SK-N-SH (cell line): ENCODE measurements around the gene AVP. TPM values are rescaled to one million over a fixed set of nuclear protein-coding genes. Genes with fewer than 3 reads are reported as not detected.

Source experiments
- CTCF ChIA-PET: fragments of 300-600, 350-600 bp; formaldehyde crosslinking; extraction: SDS; loops from one replicate; lab custom pipeline; 2021; lab: Yijun Ruan, JAX
- POLR2A ChIA-PET: fragments of 350-600 bp; sonication (Branson Sonifier 250); formaldehyde crosslinking; extraction: SDS; loops from one replicate; lab custom pipeline; 2020; ENCODE audit warnings: antibody characterized with exemption, inconsistent platforms; lab: Yijun Ruan, JAX
- DNase-seq: peaks from one replicate; pipeline ENCODE4 v3.0.0; 2012
- H2AFZ ChIP-seq: fragments of 200-600 bp; sonication (generic); 2 replicates; pipeline ENCODE4 v1.8.1; 2016; ENCODE audit warnings: antibody characterized with exemption, mild to moderate bottlenecking, low read depth
- H3F3A ChIP-seq: fragments of 200-600 bp; sonication (generic); replicated peaks from 2 replicates; pipeline ENCODE3; 2016; ENCODE audit warnings: antibody characterized with exemption, mild to moderate bottlenecking; ENCODE audit not compliant: insufficient read depth
- H3K27ac ChIP-seq, 2 experiments: fragments of 200-500 bp in 1 of 2; fragments of 200-600 bp in 1 of 2; sonication (Bioruptor generic) in 1 of 2; sonication (generic), shearing (Covaris generic) in 1 of 2; 2 replicates each; pipeline versions ENCODE4 v1.5.1 to v1.6.1; 2014 to 2016; ENCODE audit warnings: low read depth in 2 of 2, inconsistent platforms in 1 of 2, low read length in 1 of 2, mild to moderate bottlenecking in 1 of 2, mixed read lengths in 1 of 2
- H3K27me3 ChIP-seq: fragments of 200-600 bp; sonication (generic), shearing (Covaris generic); 2 replicates; pipeline ENCODE4 v1.6.1; 2016; ENCODE audit warnings: mixed run types; ENCODE audit not compliant: insufficient read depth
- H3K36me3 ChIP-seq, 2 experiments: fragments of 200-500 bp in 1 of 2; fragments of 200-600 bp in 1 of 2; sonication (Bioruptor generic) in 1 of 2; sonication (generic) in 1 of 2; replicated peaks in 1 of 2; 2 replicates each; pipeline versions ENCODE3 to v1.5.1; 2014 to 2016; ENCODE audit warnings: low read length in 1 of 2, mild to moderate bottlenecking in 1 of 2; ENCODE audit not compliant: insufficient read depth in 2 of 2, control insufficient read depth in 1 of 2
- H3K4me1 ChIP-seq, 2 experiments: fragments of 200-500 bp in 1 of 2; fragments of 200-600 bp in 1 of 2; sonication (Bioruptor generic) in 1 of 2; sonication (generic), shearing (Covaris generic) in 1 of 2; 2 replicates each; pipeline versions ENCODE4 v1.5.1 to v1.6.1; 2014 to 2016; ENCODE audit warnings: low read depth in 1 of 2, low read length in 1 of 2, mixed run types in 1 of 2; ENCODE audit not compliant: insufficient read depth in 2 of 2, control insufficient read depth in 1 of 2
- H3K4me2 ChIP-seq: fragments of 200-600 bp; sonication (generic), shearing (Covaris generic); 2 replicates; pipeline ENCODE4 v1.6.1; 2017; ENCODE audit warnings: mixed run types
- H3K4me3 ChIP-seq, 2 experiments: fragments of 200-500 bp in 1 of 2; fragments of 200-600 bp in 1 of 2; sonication (Bioruptor generic) in 1 of 2; sonication (generic), shearing (Covaris generic) in 1 of 2; 2 replicates each; pipeline versions ENCODE4 v1.5.1 to v1.8.1; 2014 to 2016; ENCODE audit warnings: low read depth in 2 of 2, inconsistent platforms in 1 of 2, low read length in 1 of 2, mild to moderate bottlenecking in 1 of 2, mixed read lengths in 1 of 2, moderate library complexity in 1 of 2
- H3K79me2 ChIP-seq: fragments of 200-600 bp; sonication (generic); 2 replicates; pipeline ENCODE4 v1.8.1; 2017; ENCODE audit warnings: mild to moderate bottlenecking; ENCODE audit not compliant: insufficient read depth
- H3K9ac ChIP-seq: fragments of 200-600 bp; sonication (generic); 2 replicates; pipeline ENCODE4 v1.6.1; 2017; ENCODE audit warnings: mixed run types
- H3K9me2 ChIP-seq: fragments of 200-600 bp; sonication (generic); 2 replicates; pipeline ENCODE4 v1.6.1; 2017; ENCODE audit warnings: mixed run types
- H3K9me3 ChIP-seq: fragments of 200-600 bp; sonication (generic); 2 replicates; pipeline ENCODE4 v1.6.1; 2017; ENCODE audit warnings: mixed run types, mild to moderate bottlenecking, moderate library complexity
- H4K20me1 ChIP-seq: fragments of 200-600 bp; sonication (generic); 2 replicates; pipeline ENCODE4 v1.6.1; 2017; ENCODE audit warnings: mild to moderate bottlenecking, mixed run types; ENCODE audit not compliant: insufficient read depth
- CHD2 ChIP-seq: fragments of 150-350 bp; IDR thresholded peaks from 2 replicates; pipeline ENCODE4 v1.6.1; 2018; ENCODE audit warnings: low read length; ENCODE audit not compliant: partially characterized antibody
- ELF1 ChIP-seq: IDR thresholded peaks from 2 replicates; pipeline ENCODE4 v1.4.0; 2012
- EZH2phosphoT487 ChIP-seq: fragments of 200-600 bp; sonication (generic); IDR thresholded peaks from 2 replicates; pipeline ENCODE4 v1.6.1; 2017; ENCODE audit warnings: low read depth, mixed run types, mild to moderate bottlenecking, antibody characterized with exemption, moderate library complexity, borderline replicate concordance
- FOSL2 ChIP-seq: IDR thresholded peaks from 2 replicates; pipeline ENCODE4 v1.4.0; 2012; ENCODE audit warnings: low read depth, mild to moderate bottlenecking, moderate library complexity, borderline replicate concordance
- FOXJ3 ChIP-seq: sonication (generic); formaldehyde crosslinking; IDR thresholded peaks from 2 replicates; pipeline ENCODE4 v1.5.1; 2020; ENCODE audit warnings: mild to moderate bottlenecking, missing genetic modification reagents
- GATA2 ChIP-seq: sonication (generic); formaldehyde crosslinking; IDR thresholded peaks from 2 replicates; pipeline ENCODE4 v1.5.0; 2020; ENCODE audit warnings: mild to moderate bottlenecking, missing genetic modification reagents
- JUND ChIP-seq: IDR thresholded peaks from 2 replicates; pipeline ENCODE4 v1.4.0; 2012
- MAX ChIP-seq: IDR thresholded peaks from 2 replicates; pipeline ENCODE4 v1.4.0; 2012; ENCODE audit warnings: low read depth
- MXI1 ChIP-seq: IDR thresholded peaks from 2 replicates; pipeline ENCODE4 v1.6.1; 2012; ENCODE audit warnings: mild to moderate bottlenecking, low read depth, low read length, improper control_type of control experiment
- NRF1 ChIP-seq: IDR thresholded peaks from 2 replicates; pipeline ENCODE4 v1.6.1; 2012; ENCODE audit warnings: low read depth, mild to moderate bottlenecking, low read length
- PBX3 ChIP-seq: IDR thresholded peaks from 2 replicates; pipeline ENCODE4; 2012
- POLR2AphosphoS5 ChIP-seq: IDR thresholded peaks from 2 replicates; pipeline ENCODE4 v1.6.1; 2012; ENCODE audit warnings: low read depth, low read length
- RCOR1 ChIP-seq: fragments of 150-350 bp; IDR thresholded peaks from 2 replicates; pipeline ENCODE4 v1.6.1; 2017; ENCODE audit warnings: antibody characterized with exemption, low read length
- RFX5 ChIP-seq: IDR thresholded peaks from 2 replicates; pipeline ENCODE4 v1.6.1; 2012; ENCODE audit warnings: mild to moderate bottlenecking, improper control_type of control experiment, low read length
- RXRA ChIP-seq: IDR thresholded peaks from 2 replicates; pipeline ENCODE4 v1.4.0; 2012; ENCODE audit warnings: low read depth, mild to moderate bottlenecking, borderline replicate concordance
- TAF1 ChIP-seq: IDR thresholded peaks from 2 replicates; pipeline ENCODE4 v1.6.1; 2012; ENCODE audit warnings: low read depth, mild to moderate bottlenecking, low read length, moderate library complexity, borderline replicate concordance
- YY1 ChIP-seq: IDR thresholded peaks from 2 replicates; pipeline ENCODE4 v1.4.0; 2012; ENCODE audit warnings: low read depth, mild to moderate bottlenecking
- ZBTB33 ChIP-seq: IDR thresholded peaks from 2 replicates; pipeline ENCODE4 v1.4.0; 2012; ENCODE audit warnings: low read depth, borderline replicate concordance
- WGBS: methylation state at CpG from one replicate; pipeline ENCODE4 v1.1.6; 2017; ENCODE audit warnings: low lambda C conversion rate; 5-methylcytosine and 5-hydroxymethylcytosine counted together
- polyA plus RNA-seq, 3 experiments: library from polyadenylated mRNA; depleted of rRNA; stranded (reverse); fragments of >200 nt; gene quantifications; 2 replicates each; pipeline ENCODE4 v1.2.3, GENCODE V29; 2012
- TF ChIP-seq, protein P1 (sequence below): IDR thresholded peaks from 2 replicates; pipeline ENCODE4 v1.4.0; 2012; ENCODE audit warnings: low read depth, borderline replicate concordance

AVP gene
- polyA plus RNA-seq, 1 of the 3 experiments (the other 2 are of a cell fraction), result not detected

DNA sequence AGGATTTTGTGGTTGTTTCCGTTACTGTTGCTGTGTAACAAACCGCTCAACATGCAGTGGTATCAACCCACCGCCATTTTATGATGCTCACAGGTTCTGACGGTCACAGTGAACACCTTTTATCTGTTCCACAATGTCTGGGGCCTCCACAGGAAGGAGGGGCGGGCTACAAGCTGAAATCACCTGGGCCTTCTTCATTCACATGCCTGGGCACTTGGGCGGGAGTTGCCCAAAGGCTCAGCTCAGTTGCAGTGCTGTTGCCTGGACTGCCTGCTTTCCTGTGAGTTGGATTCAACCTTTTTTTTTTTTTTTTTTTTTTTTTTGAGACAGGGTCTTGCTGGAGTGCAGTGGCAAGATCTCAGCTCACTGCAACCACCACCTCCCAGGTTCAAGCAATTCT lies 16.7 kb upstream of the AVP start:
- H3K27ac ChIP-seq, result no peak overlapping the region
- no peak for TF ChIP-seq EZH2phosphoT487
- no peak overlapping the region for H3K9ac ChIP-seq
- POLR2A ChIA-PET, result no interaction called here
- no peaks in the 10 kb centered on the region for H3K4me1 ChIP-seq
- H3K4me2 ChIP-seq, result no peak overlapping the region
- no peaks in the 10 kb centered on the region for H3K79me2 ChIP-seq
- H3K9me2 ChIP-seq, result no peaks in the 10 kb centered on the region
- no peak for DNase-seq
- no peaks in the 10 kb centered on the region for H3K36me3 ChIP-seq
- CTCF ChIA-PET, result interaction anchor here (1.1 to 3.5 kb wide), 2 partner anchors 15 to 48 kb away, joined by 4 to 12 read pairs; no protein-coding TSS in a partner anchor
- no peaks in the 10 kb centered on the region for H3K27me3 ChIP-seq
- no peaks in the 10 kb centered on the region for H3F3A ChIP-seq
- H3K4me3 ChIP-seq, result no peak overlapping the region
- H2AFZ ChIP-seq, result no peak overlapping the region
- no peaks in the 10 kb centered on the region for H4K20me1 ChIP-seq
- 78% methylated on average over 6 of the region's 6 CpGs for WGBS
- no peaks in the 10 kb centered on the region for H3K9me3 ChIP-seq

DNA sequence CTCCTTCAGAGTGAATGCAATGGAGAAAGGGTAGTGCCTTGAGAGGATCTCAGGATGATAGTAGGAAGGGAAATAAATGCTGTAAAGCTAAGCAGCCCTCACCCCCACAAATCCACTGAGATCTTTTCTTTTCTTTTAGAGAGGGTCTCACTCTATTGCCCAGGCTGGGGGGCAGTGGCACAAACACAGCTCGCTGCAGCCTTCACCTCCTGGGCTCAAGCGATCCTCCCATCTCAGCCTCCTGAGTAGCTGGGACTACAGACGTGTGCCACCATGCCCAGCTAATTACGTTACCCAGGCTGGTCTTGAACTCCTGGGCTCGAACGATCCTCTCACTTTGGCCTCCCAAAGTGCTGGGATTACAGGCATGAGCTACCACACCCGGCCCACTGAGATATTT lies 16.0 kb upstream of the AVP start:
- Histone ChIP-seq H3K27me3 (no peaks in the 10 kb centered on the region), H3K4me1 (no peaks in the 10 kb centered on the region), H3K36me3 (no peaks in the 10 kb centered on the region), H3K79me2 (no peaks in the 10 kb centered on the region), H4K20me1 (no peaks in the 10 kb centered on the region), H3K9me3 (no peaks in the 10 kb centered on the region), H3K4me2 (no peak overlapping the region), H2AFZ (no peak overlapping the region), H3F3A (no peaks in the 10 kb centered on the region), H3K9me2 (no peaks in the 10 kb centered on the region), H3K27ac (no peak overlapping the region), H3K9ac (no peak overlapping the region), H3K4me3 (no peak overlapping the region)
- 55% methylated on average over 6 of the region's 7 CpGs for WGBS
- ChIA-PET POLR2A (no interaction called here), CTCF (interaction anchor here (1.1 to 3.5 kb wide), 2 partner anchors 16 to 47 kb away, joined by 4 to 12 read pairs; no protein-coding TSS in a partner anchor)
- TF ChIP-seq, protein P1, sequence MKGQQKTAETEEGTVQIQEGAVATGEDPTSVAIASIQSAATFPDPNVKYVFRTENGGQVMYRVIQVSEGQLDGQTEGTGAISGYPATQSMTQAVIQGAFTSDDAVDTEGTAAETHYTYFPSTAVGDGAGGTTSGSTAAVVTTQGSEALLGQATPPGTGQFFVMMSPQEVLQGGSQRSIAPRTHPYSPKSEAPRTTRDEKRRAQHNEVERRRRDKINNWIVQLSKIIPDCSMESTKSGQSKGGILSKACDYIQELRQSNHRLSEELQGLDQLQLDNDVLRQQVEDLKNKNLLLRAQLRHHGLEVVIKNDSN, result no peak
- TF ChIP-seq FOXJ3 (CRISPR knock-in tag) (no peak), ZBTB33 (no peak), JUND (no peak), RFX5 (no peak), MAX (no peak), NRF1 (no peak), MXI1 (no peak), POLR2AphosphoS5 (no peak), ELF1 (no peak), RCOR1 (no peak), PBX3 (no peak), YY1 (no peak), CHD2 (no peak), RXRA (no peak), GATA2 (CRISPR knock-in tag) (no peak), TAF1 (no peak), FOSL2 (no peak)
- DNase-seq, result no peak
